K562 (cell line): ENCODE measurements around the gene LRRC37A3. TPM values are rescaled to one million over a fixed set of nuclear protein-coding genes. Genes with fewer than 3 reads are reported as not detected.

Experiments used
- FOXJ3 ChIP-seq: sonication (generic); formaldehyde crosslinking; IDR thresholded peaks from 2 replicates; pipeline ENCODE4 v1.4.0; 2020; ENCODE audit warnings: mild to moderate bottlenecking, missing genetic modification reagents
- FOXP1 ChIP-seq: sonication (generic); formaldehyde crosslinking; IDR thresholded peaks from 2 replicates; pipeline ENCODE4 v1.8.0; 2022; ENCODE audit warnings: mild to moderate bottlenecking, missing genetic modification reagents
- ILK ChIP-seq: fragments of 450-650 bp; IDR thresholded peaks from 2 replicates; pipeline ENCODE4 v1.6.1; 2016; ENCODE audit warnings: missing genetic modification characterization, low read depth, mild to moderate bottlenecking, missing compliant biosample characterization, moderate library complexity, borderline replicate concordance
- MTA3 ChIP-seq: fragments of 450-650 bp; formaldehyde crosslinking; IDR thresholded peaks from 2 replicates; pipeline ENCODE4 v1.6.1; 2017; ENCODE audit warnings: mild to moderate bottlenecking, borderline replicate concordance
- MYC ChIP-seq, 2 experiments: fragments of 250-450 bp in 1 of 2; sonication (Bioruptor Pico) in 1 of 2; IDR thresholded peaks; 2 replicates each; pipeline versions ENCODE4 v1.5.1 to v1.6.1; 2012 to 2021; ENCODE audit warnings: low read depth in 2 of 2, borderline replicate concordance in 1 of 2, improper control_type of control experiment in 1 of 2, low read length in 1 of 2, mild to moderate bottlenecking in 1 of 2, moderate library complexity in 1 of 2
- NFYB ChIP-seq: IDR thresholded peaks from 2 replicates; pipeline ENCODE4 v1.6.1; 2011; ENCODE audit warnings: mild to moderate bottlenecking, moderate library complexity; ENCODE audit not compliant: insufficient read length; ENCODE audit errors: extremely low read depth
- PREB ChIP-seq: sonication (generic); formaldehyde crosslinking; IDR thresholded peaks from 2 replicates; pipeline ENCODE4 v1.8.1; 2023; ENCODE audit warnings: mild to moderate bottlenecking, missing genetic modification reagents
- PTBP1 ChIP-seq: fragments of 200-400 bp; formaldehyde crosslinking; IDR thresholded peaks from 2 replicates; pipeline ENCODE4 v1.6.1; 2017; ENCODE audit warnings: low read depth, low read length
- SOX6 ChIP-seq: fragments of 450-650 bp; IDR thresholded peaks from 2 replicates; pipeline ENCODE4 v1.6.1; 2014; ENCODE audit warnings: mild to moderate bottlenecking
- ZMIZ1 ChIP-seq, 2 experiments: fragments of 150-350 bp in 1 of 2; IDR thresholded peaks; 2 replicates each; pipeline ENCODE4 v1.6.1; 2012 to 2016; ENCODE audit warnings: low read depth in 2 of 2, low read length in 2 of 2, mild to moderate bottlenecking in 1 of 2, moderate library complexity in 1 of 2
- polyA plus RNA-seq, 8 experiments: library from polyadenylated mRNA; depleted of rRNA in 4 of 8; stranded (reverse) in 5 of 8; unstranded in 3 of 8; fragments of >200 nt; fragmentation: Nextera tagmentation in 2 of 8; fragmentation: Illumina TruSeq in 1 of 8; extraction: Ambion mirVana in 2 of 8; extraction: Trizol in 1 of 8; gene quantifications; 2 replicates each; pipeline versions ENCODE4 v1.2.1 to v1.2.3, GENCODE V29; 2011 to 2014; ENCODE audit warnings: inconsistent platforms in 1 of 8, missing spikeins in 1 of 8
- total RNA-seq, 7 experiments: library from RNA; depleted of rRNA in 6 of 7; stranded (reverse); fragments of >200 nt in 6 of 7; fragmentation: Illumina TruSeq in 2 of 7; extraction: Trizol in 2 of 7; gene quantifications; 2 replicates each; pipeline versions ENCODE4 v1.2.1 to v1.2.3, GENCODE V29; 2011 to 2021; ENCODE audit warnings: low replicate concordance in 1 of 7
- TF ChIP-seq, protein P1 (sequence below): fragments of 250-450 bp; sonication (Bioruptor Pico); IDR thresholded peaks from 2 replicates; pipeline ENCODE4 v1.8.0; 2022; ENCODE audit warnings: moderate library complexity, mild to moderate bottlenecking, inconsistent platforms
- TF ChIP-seq, protein P2 (sequence below): fragments of 450-650 bp; formaldehyde crosslinking; IDR thresholded peaks from 2 replicates; pipeline ENCODE4 v1.4.0; 2022; ENCODE audit warnings: mild to moderate bottlenecking, moderate library complexity
- TF ChIP-seq, protein P3 (sequence below): sonication (generic); formaldehyde crosslinking; IDR thresholded peaks from 2 replicates; pipeline ENCODE4 v1.8.0; 2022; ENCODE audit warnings: mild to moderate bottlenecking, missing genetic modification reagents

LRRC37A3 gene
- total and polyA plus RNA-seq, 9 of the 15 experiments (the other 6 are each of a cell fraction or from before 2014, with no cell fraction given): 0.14 to 5.9 (median 2.2) TPM

DNA sequence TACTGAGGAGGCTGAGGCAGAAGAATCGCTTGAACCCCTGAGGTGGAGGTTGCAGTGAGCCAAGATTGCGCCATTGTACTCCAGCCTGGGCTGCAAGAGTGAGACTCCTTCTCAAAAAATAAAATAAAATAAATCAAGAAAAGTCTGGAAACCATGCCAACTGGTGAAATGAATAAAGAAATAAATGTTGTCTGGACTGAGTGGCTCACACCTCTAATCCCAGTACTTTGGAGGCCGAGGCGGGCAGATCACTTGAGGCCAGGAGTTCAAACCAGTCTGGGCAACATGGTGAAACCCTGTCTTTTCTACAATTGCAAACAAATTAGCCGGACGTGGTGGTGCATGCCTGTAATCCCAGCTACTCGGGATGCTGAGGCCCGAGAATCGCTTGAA lies 744 bp upstream of the LRRC37A3 start (continued):
- TF ChIP-seq ZMIZ1 (IDR thresholded peaks at IDR 0.05; ENCODE audit: low read depth in 2 of 2, low read length in 2 of 2) (no peak), ILK (no peak), FOXJ3 (CRISPR knock-in tag) (no peak), MTA3 (no peak), PREB (peak; percentile 61; the same call in 1 of the 2 replicates), PTBP1 (no peak), SOX6 (no peak), NFYB (no peak), FOXP1 (CRISPR knock-in tag) (no peak), MYC (IDR thresholded peaks at IDR 0.05; ENCODE audit: low read depth, low read length) (no peak), MYC (CRISPR knock-in tag; IDR thresholded peaks at IDR 0.05; ENCODE audit: borderline replicate concordance, low read depth) (no peak)
- TF ChIP-seq, protein P1, sequence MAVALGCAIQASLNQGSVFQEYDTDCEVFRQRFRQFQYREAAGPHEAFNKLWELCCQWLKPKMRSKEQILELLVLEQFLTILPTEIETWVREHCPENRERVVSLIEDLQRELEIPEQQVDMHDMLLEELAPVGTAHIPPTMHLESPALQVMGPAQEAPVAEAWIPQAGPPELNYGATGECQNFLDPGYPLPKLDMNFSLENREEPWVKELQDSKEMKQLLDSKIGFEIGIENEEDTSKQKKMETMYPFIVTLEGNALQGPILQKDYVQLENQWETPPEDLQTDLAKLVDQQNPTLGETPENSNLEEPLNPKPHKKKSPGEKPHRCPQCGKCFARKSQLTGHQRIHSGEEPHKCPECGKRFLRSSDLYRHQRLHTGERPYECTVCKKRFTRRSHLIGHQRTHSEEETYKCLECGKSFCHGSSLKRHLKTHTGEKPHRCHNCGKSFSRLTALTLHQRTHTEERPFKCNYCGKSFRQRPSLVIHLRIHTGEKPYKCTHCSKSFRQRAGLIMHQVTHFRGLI: no peak
- TF ChIP-seq, protein P2, sequence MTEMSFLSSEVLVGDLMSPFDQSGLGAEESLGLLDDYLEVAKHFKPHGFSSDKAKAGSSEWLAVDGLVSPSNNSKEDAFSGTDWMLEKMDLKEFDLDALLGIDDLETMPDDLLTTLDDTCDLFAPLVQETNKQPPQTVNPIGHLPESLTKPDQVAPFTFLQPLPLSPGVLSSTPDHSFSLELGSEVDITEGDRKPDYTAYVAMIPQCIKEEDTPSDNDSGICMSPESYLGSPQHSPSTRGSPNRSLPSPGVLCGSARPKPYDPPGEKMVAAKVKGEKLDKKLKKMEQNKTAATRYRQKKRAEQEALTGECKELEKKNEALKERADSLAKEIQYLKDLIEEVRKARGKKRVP: no peak
- TF ChIP-seq, protein P3, sequence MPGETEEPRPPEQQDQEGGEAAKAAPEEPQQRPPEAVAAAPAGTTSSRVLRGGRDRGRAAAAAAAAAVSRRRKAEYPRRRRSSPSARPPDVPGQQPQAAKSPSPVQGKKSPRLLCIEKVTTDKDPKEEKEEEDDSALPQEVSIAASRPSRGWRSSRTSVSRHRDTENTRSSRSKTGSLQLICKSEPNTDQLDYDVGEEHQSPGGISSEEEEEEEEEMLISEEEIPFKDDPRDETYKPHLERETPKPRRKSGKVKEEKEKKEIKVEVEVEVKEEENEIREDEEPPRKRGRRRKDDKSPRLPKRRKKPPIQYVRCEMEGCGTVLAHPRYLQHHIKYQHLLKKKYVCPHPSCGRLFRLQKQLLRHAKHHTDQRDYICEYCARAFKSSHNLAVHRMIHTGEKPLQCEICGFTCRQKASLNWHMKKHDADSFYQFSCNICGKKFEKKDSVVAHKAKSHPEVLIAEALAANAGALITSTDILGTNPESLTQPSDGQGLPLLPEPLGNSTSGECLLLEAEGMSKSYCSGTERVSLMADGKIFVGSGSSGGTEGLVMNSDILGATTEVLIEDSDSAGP (CRISPR knock-in tag): no peak
